MM.1S (cell line): ENCODE data around the gene COL20A1.

ENCODE experiments used
- DNase-seq: peaks from one replicate; pipeline ENCODE4 v3.0.0-alpha.2; 2015
- H2AFZ ChIP-seq: fragments of 300-600 bp; sonication (generic); 2 replicates; pipeline ENCODE4 v1.6.0; 2016; ENCODE audit warnings: antibody characterized with exemption, low read length
- H3F3A ChIP-seq: fragments of 300-600 bp; sonication (generic); 2 replicates; pipeline ENCODE4 v1.6.1; 2016; ENCODE audit warnings: mild to moderate bottlenecking, antibody characterized with exemption, low read length, moderate library complexity, mixed read lengths; ENCODE audit not compliant: insufficient read depth
- H3K27ac ChIP-seq: fragments of 300-600 bp; sonication (generic); 2 replicates; pipeline ENCODE4 v1.5.1; 2016; ENCODE audit warnings: mild to moderate bottlenecking, low read length
- H3K27me3 ChIP-seq: fragments of 300-600 bp; sonication (generic); replicated peaks from 2 replicates; pipeline ENCODE4 v1.6.0; 2016; ENCODE audit warnings: low read length; ENCODE audit not compliant: insufficient read depth
- H3K36me3 ChIP-seq: fragments of 300-600 bp; sonication (generic); replicated peaks from 2 replicates; pipeline ENCODE4 v1.6.1; 2016; ENCODE audit warnings: mild to moderate bottlenecking, low read length, mixed read lengths; ENCODE audit not compliant: insufficient read depth
- H3K4me1 ChIP-seq: fragments of 300-600 bp; sonication (generic); 2 replicates; pipeline ENCODE4 v1.6.1; 2016; ENCODE audit warnings: low read length, mixed read lengths
- H3K4me2 ChIP-seq: fragments of 300-600 bp; sonication (generic); 2 replicates; pipeline ENCODE4 v1.6.0; 2016; ENCODE audit warnings: low read depth, low read length
- H3K4me3 ChIP-seq: fragments of 300-600 bp; sonication (generic); 2 replicates; pipeline ENCODE4 v1.5.1; 2016; ENCODE audit warnings: low read length, mixed read lengths
- H3K79me2 ChIP-seq: fragments of 300-600 bp; sonication (generic); 2 replicates; pipeline ENCODE4 v1.6.1; 2016; ENCODE audit warnings: mixed run types, low read length, mixed read lengths
- H3K9ac ChIP-seq: fragments of 300-600 bp; sonication (generic); 2 replicates; pipeline ENCODE4 v1.6.1; 2016; ENCODE audit warnings: low read length, mixed read lengths
- H3K9me2 ChIP-seq: fragments of 300-600 bp; sonication (generic); replicated peaks from 2 replicates; pipeline ENCODE4 v1.6.1; 2016; ENCODE audit warnings: mild to moderate bottlenecking, low read length, mixed read lengths; ENCODE audit not compliant: insufficient read depth
- H3K9me3 ChIP-seq: fragments of 300-600 bp; sonication (generic); replicated peaks from 2 replicates; pipeline ENCODE4 v1.6.1; 2016; ENCODE audit warnings: mild to moderate bottlenecking, low read length, mixed read lengths; ENCODE audit not compliant: insufficient read depth
- H4K20me1 ChIP-seq: fragments of 300-600 bp; sonication (generic); 2 replicates; pipeline ENCODE4 v1.6.1; 2016; ENCODE audit warnings: mild to moderate bottlenecking, low read length, moderate library complexity, mixed read lengths; ENCODE audit not compliant: insufficient read depth
- CTCF ChIP-seq: fragments of 300-600 bp; sonication (generic); IDR thresholded peaks from 2 replicates; pipeline ENCODE4 v1.5.1; 2016; ENCODE audit warnings: antibody characterized with exemption, low read length, mixed read lengths
- EZH2 ChIP-seq: fragments of 300-600 bp; sonication (generic); optimal IDR thresholded peaks from 2 replicates; pipeline ENCODE3; 2017; ENCODE audit warnings: low read depth, mild to moderate bottlenecking, antibody characterized with exemption, low read length, mixed read lengths
- EZH2phosphoT487 ChIP-seq: fragments of 300-600 bp; sonication (generic); IDR thresholded peaks from 2 replicates; pipeline ENCODE4 v1.6.1; 2018; ENCODE audit warnings: antibody characterized with exemption, low read length

The COL20A1 gene

GRCh38 chr20:63284544-63284949, 8.4 kb upstream of the COL20A1 start:
- Histone ChIP-seq H3K4me2 (no peak overlapping the region), H3K9me3 (no peaks in the 10 kb centered on the region)

DNA sequence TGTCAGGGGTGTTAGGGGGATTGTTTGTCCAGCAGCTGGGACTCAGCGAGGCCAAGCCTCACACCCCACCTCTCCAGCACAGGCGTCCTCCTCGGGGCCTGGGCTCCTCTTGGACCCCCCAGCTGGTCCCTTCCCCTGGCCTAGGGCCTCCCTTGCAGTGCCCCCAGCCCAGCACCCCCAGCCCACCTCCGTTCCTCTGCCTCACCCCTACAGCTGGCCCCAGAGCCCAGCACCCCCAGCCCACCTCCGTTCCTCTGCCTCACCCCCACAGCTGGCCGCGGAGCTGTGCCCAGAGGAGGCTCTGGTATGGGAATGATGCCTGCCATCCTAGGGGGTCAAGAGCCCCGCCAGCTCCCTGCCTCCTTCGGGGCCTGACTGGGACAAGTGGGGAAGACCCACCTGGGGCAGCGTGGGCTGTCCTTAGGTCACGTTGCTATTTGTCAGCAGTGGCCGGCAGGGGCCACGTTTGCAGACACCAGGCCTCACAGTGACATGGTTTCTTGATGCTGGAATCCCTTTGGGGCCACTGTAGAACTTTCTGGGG, 7.9 kb upstream of the COL20A1 start:
- Histone ChIP-seq H3K9ac (no peak overlapping the region), H3K36me3 (no peaks in the 10 kb centered on the region), H2AFZ (no peak overlapping the region), H3K4me2 (no peak overlapping the region), H3F3A (no peaks in the 10 kb centered on the region), H3K9me3 (no peaks in the 10 kb centered on the region), H3K9me2 (no peaks in the 10 kb centered on the region), H4K20me1 (no peaks in the 10 kb centered on the region), H3K4me1 (no peaks in the 10 kb centered on the region), H3K79me2 (no peaks in the 10 kb centered on the region), H3K4me3 (no peak overlapping the region), H3K27ac (no peak overlapping the region), H3K27me3 (no peaks in the 10 kb centered on the region)
- no peak for DNase-seq
- TF ChIP-seq EZH2phosphoT487 (no peak), CTCF (no peak), EZH2 (no peak)

More at GRCh38 chr20:63284544-63284949, 8.4 kb upstream of the COL20A1 start:
- Histone ChIP-seq H3K27ac (no peak overlapping the region), H3K4me1 (no peaks in the 10 kb centered on the region), H3F3A (no peaks in the 10 kb centered on the region), H3K9ac (no peak overlapping the region), H4K20me1 (no peaks in the 10 kb centered on the region), H3K36me3 (no peaks in the 10 kb centered on the region), H3K79me2 (no peaks in the 10 kb centered on the region), H2AFZ (no peak overlapping the region), H3K27me3 (no peaks in the 10 kb centered on the region), H3K4me3 (no peak overlapping the region), H3K9me2 (no peaks in the 10 kb centered on the region)
- no peak for DNase-seq
- TF ChIP-seq EZH2 (no peak), CTCF (no peak), EZH2phosphoT487 (no peak)

DNA sequence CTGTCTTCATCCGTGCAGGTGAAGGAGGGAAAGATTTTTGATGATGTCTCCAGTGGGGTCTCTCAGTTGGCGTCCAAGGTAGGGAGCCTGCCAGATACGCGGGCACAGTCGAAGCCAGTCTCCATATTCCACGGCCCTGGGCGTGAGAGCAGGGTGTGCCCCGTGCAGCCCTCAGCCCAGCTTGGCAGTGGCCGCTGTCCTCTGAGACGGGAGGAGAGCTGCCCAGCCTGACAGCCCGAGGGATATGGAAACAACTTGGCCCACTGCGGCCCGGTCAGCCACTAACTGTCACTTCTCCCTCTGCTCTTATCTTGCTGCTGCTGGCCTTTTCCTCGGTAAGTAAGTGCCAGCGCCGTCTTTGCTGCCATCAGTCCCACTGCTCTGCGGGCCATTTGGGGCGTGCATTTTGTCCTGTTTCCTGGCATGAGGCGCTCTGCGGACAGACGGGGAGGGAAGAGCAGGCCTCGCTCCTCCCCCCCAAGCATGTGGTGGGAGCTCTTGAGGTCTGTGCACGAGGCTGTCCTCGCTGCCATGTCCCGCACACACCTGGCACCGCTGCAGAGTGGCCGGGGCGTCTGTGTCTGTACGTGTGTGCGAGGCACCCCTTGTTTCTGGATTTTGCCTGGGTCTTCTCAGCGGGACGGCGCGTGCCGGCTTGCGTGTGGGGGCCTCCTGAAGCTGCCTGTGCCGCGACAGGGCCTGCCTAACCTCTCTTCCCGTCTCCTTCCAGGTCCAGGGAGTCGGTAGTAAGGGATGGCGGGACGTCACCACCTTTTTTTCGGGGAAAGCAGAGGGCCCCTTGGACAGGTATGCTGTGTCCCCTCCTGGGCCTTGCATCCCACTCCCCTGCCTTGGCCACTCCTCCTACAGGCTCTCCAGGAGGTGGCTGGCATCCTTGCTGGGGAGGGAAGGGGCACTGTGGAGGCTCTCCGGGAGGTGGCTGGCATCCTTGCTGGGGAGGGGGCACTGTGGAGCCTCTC, 7.1 kb upstream of the COL20A1 start:
- DNase-seq, result no peak
- no peaks in the 10 kb centered on the region for H3K27me3 ChIP-seq
- no peak overlapping the region for H3K4me3 ChIP-seq
- H2AFZ ChIP-seq, result no peak overlapping the region
- no peaks in the 10 kb centered on the region for H3K36me3 ChIP-seq
- H3K9me3 ChIP-seq, result no peaks in the 10 kb centered on the region
- no peaks in the 10 kb centered on the region for H3K4me1 ChIP-seq
- H3K9ac ChIP-seq, result no peak overlapping the region
- H3F3A ChIP-seq, result no peaks in the 10 kb centered on the region
- H3K4me2 ChIP-seq, result no peak overlapping the region
- TF ChIP-seq EZH2phosphoT487, result no peak
- no peak for TF ChIP-seq CTCF
- TF ChIP-seq EZH2, result no peak
- no peaks in the 10 kb centered on the region for H3K9me2 ChIP-seq
- no peaks in the 10 kb centered on the region for H3K79me2 ChIP-seq
- H3K27ac ChIP-seq, result no peak overlapping the region
- no peaks in the 10 kb centered on the region for H4K20me1 ChIP-seq
